ENCODE results near the gene NECTIN2.

DNA sequence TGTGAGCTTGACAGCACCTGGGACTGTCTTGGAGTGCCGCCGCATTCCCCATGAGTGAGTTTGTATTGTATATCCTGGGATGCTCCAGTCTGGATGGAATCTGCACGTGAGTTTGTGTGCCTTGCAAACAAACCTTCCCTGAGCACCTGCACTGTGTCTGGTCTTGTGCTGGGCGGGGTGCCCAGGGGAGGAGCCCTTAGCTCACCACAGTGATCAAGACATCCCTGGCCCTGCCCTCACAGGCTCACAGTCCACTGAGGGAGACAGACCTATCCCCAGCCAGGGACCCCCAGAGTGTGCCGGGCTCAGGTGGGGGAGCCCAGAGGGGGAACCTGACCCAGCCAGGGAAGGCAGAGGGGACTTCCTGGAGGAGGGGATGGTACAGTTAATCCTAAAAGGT, 38.9 kb upstream of the NECTIN2 start:
- TF ChIP-seq, protein P1, sequence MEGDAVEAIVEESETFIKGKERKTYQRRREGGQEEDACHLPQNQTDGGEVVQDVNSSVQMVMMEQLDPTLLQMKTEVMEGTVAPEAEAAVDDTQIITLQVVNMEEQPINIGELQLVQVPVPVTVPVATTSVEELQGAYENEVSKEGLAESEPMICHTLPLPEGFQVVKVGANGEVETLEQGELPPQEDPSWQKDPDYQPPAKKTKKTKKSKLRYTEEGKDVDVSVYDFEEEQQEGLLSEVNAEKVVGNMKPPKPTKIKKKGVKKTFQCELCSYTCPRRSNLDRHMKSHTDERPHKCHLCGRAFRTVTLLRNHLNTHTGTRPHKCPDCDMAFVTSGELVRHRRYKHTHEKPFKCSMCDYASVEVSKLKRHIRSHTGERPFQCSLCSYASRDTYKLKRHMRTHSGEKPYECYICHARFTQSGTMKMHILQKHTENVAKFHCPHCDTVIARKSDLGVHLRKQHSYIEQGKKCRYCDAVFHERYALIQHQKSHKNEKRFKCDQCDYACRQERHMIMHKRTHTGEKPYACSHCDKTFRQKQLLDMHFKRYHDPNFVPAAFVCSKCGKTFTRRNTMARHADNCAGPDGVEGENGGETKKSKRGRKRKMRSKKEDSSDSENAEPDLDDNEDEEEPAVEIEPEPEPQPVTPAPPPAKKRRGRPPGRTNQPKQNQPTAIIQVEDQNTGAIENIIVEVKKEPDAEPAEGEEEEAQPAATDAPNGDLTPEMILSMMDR (IDR thresholded peaks at IDR 0.05): no peak
- TF ChIP-seq ZNF302 (CRISPR knock-in tag; IDR thresholded peaks at IDR 0.05) (no peak), POLR2A (IDR thresholded peaks at IDR 0.05; ENCODE audit: low read length) (no peak), KDM1A (IDR thresholded peaks at IDR 0.05; ENCODE audit: low read depth) (no peak), EP300 (IDR thresholded peaks at IDR 0.05) (no peak), ESRRA (IDR thresholded peaks at IDR 0.05; ENCODE audit: borderline replicate concordance, low read length) (no peak), HOXB5 (CRISPR knock-in tag; IDR thresholded peaks at IDR 0.05) (no peak)
- TF ChIP-seq, protein P2, sequence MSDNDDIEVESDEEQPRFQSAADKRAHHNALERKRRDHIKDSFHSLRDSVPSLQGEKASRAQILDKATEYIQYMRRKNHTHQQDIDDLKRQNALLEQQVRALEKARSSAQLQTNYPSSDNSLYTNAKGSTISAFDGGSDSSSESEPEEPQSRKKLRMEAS (IDR thresholded peaks at IDR 0.05): no peak; the same call in 1 of the 2 replicates
